H1 (cell line): ENCODE results near the gene TCHP. TPM values are rescaled to one million over a fixed set of nuclear protein-coding genes. Genes with fewer than 3 reads are reported as not detected.

Experiments
- BRCA1 ChIP-seq: IDR thresholded peaks from 2 replicates; pipeline ENCODE4 v1.6.1; 2012; ENCODE audit warnings: low read depth, low read length, improper control_type of control experiment
- CHD7 ChIP-seq: fragments of 300-600 bp; sonication (generic); IDR thresholded peaks from 2 replicates; pipeline ENCODE4 v1.7.1; 2012; ENCODE audit warnings: low read length, moderate library complexity, mild to moderate bottlenecking, inconsistent platforms; ENCODE audit not compliant: insufficient replicate concordance
- GABPA ChIP-seq: IDR thresholded peaks from 2 replicates; pipeline ENCODE4 v1.6.1; 2011; ENCODE audit warnings: mild to moderate bottlenecking, low read length, moderate library complexity, borderline replicate concordance; ENCODE audit not compliant: insufficient read depth
- HDAC2 ChIP-seq, 2 experiments: fragments of 300-600 bp in 1 of 2; sonication (generic) in 1 of 2; IDR thresholded peaks; 2 replicates each; pipeline ENCODE4 v1.6.1; 2011 to 2012; ENCODE audit warnings: low read depth in 2 of 2, low read length in 2 of 2, mild to moderate bottlenecking in 2 of 2, moderate library complexity in 2 of 2, borderline replicate concordance in 1 of 2, inconsistent platforms in 1 of 2
- NRF1 ChIP-seq: IDR thresholded peaks from 2 replicates; pipeline ENCODE4 v1.6.1; 2011; ENCODE audit warnings: mild to moderate bottlenecking, low read depth, low read length, improper control_type of control experiment
- RAD21 ChIP-seq, 2 experiments: IDR thresholded peaks in 1 of 2; conservative IDR thresholded peaks in 1 of 2; 2 replicates each; pipeline ENCODE4 v1.6.1; 2011; ENCODE audit warnings: low read depth in 2 of 2, low read length in 2 of 2, improper control_type of control experiment in 1 of 2, inconsistent platforms in 1 of 2, mild to moderate bottlenecking in 1 of 2, moderate library complexity in 1 of 2
- RFX5 ChIP-seq: IDR thresholded peaks from 2 replicates; pipeline ENCODE4 v1.6.1; 2011; ENCODE audit warnings: low read depth, low read length, improper control_type of control experiment, borderline replicate concordance
- TAF7 ChIP-seq: optimal IDR thresholded peaks from 2 replicates; pipeline ENCODE3; 2011; ENCODE audit warnings: low read depth, mild to moderate bottlenecking, inconsistent platforms, low read length, moderate library complexity, borderline replicate concordance
- ZNF274 ChIP-seq: IDR thresholded peaks from 2 replicates; pipeline ENCODE4 v1.7.0; 2012; ENCODE audit warnings: low read length, borderline replicate concordance; ENCODE audit errors: extremely low read depth
- polyA plus RNA-seq, 7 experiments: library from polyadenylated mRNA; depleted of rRNA in 3 of 7; stranded (reverse) in 5 of 7; unstranded in 2 of 7; fragments of >200 nt in 5 of 7; fragments of 200-250 nt in 2 of 7; gene quantifications; 1 replicate in 5 of 7; 2 replicates in 1 of 7; 4 replicates in 1 of 7; pipeline versions ENCODE4 v1.2.1 to v1.2.3, GENCODE V29; 2011 to 2013; ENCODE audit warnings: missing spikeins in 2 of 7, mixed read lengths in 2 of 7
- total RNA-seq: library from RNA; stranded (reverse); fragmentation: NEBNext Ultra II Directional; extraction: Animal tissue kit (Norgen Biotek cat#: 25700); gene quantifications from 2 replicates; pipeline ENCODE4 v1.2.1, GENCODE V29; 2021

The TCHP gene
- total and polyA plus RNA-seq, 2 of the 8 experiments (the other 6 are each of a cell fraction or from before 2014, with no cell fraction given): 2.8 to 4.5 TPM

DNA sequence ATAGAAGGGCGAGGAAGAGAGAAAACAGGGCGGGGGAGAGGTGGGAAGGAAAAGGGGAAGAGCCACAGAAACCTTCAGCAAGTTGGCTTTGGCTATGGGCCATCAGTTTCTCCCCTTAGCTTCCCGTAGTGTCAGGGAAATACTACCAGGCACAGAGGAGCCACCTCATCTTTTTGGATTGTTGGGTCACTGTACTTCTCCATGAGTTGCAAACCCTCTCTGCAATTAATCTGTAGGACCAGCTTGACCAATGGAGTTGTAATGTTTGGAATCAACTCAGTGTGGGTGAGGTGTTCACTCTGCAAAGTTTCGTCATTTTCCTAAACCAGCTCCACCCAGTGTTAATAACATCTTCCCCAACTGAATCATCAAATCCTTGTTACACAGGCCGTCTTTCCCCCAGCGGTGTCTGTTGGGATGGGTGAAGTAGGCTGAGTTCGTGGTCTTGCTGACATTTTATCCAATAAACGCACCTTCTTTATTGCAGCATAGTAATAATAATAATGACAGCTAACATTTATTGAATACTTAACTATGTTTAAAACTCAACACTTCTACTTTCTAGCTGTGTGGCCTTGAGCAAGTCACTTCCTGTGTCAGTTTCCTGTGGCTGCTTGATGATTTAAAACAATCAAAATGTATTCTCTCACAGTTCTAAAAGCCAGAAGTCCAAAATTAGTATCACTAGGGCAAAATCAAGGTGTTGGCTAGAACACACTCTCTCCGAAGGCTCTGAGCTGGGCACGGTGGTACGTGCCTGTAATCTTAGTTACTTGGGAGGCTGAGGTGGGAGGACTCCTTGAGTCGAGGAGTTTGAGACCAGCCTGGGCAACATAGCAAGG is 11.7 kb upstream of the TCHP start (continued):
- TF ChIP-seq GABPA: no peak
- TF ChIP-seq NRF1: no peak
- no peak for TF ChIP-seq BRCA1
- TF ChIP-seq HDAC2 (IDR thresholded peaks at IDR 0.05; ENCODE audit: borderline replicate concordance in 1 of 2, low read depth in 2 of 2, low read length in 2 of 2): no peak
- TF ChIP-seq ZNF274: no peak
- no peak for TF ChIP-seq CHD7
- no peak for TF ChIP-seq RAD21 (IDR thresholded peaks at IDR 0.05 in 1 of 2, conservative IDR thresholded peaks at IDR 0.05 in 1 of 2; ENCODE audit: low read depth in 2 of 2, low read length in 2 of 2)
- TF ChIP-seq RFX5: no peak
- TF ChIP-seq TAF7: no peak
